SK-N-SH (cell line): ENCODE data around the gene MED29.

Experiments used
- EP300 ChIP-seq, 2 experiments: IDR thresholded peaks; 2 replicates each; pipeline versions ENCODE4 v1.4.0 to v1.6.1; 2012; ENCODE audit warnings: borderline replicate concordance in 1 of 2, low read depth in 1 of 2, low read length in 1 of 2
- EZH2phosphoT487 ChIP-seq: fragments of 200-600 bp; sonication (generic); IDR thresholded peaks from 2 replicates; pipeline ENCODE4 v1.6.1; 2017; ENCODE audit warnings: low read depth, mixed run types, mild to moderate bottlenecking, antibody characterized with exemption, moderate library complexity, borderline replicate concordance
- GATA2 ChIP-seq: sonication (generic); formaldehyde crosslinking; IDR thresholded peaks from 2 replicates; pipeline ENCODE4 v1.5.0; 2020; ENCODE audit warnings: mild to moderate bottlenecking, missing genetic modification reagents
- JUND ChIP-seq: IDR thresholded peaks from 2 replicates; pipeline ENCODE4 v1.4.0; 2012
- NRF1 ChIP-seq: IDR thresholded peaks from 2 replicates; pipeline ENCODE4 v1.6.1; 2012; ENCODE audit warnings: low read depth, mild to moderate bottlenecking, low read length
- POLR2AphosphoS5 ChIP-seq: IDR thresholded peaks from 2 replicates; pipeline ENCODE4 v1.6.1; 2012; ENCODE audit warnings: low read depth, low read length
- TAF1 ChIP-seq: IDR thresholded peaks from 2 replicates; pipeline ENCODE4 v1.6.1; 2012; ENCODE audit warnings: low read depth, mild to moderate bottlenecking, low read length, moderate library complexity, borderline replicate concordance
- TF ChIP-seq, protein P1 (sequence below): fragments of 150-350 bp; IDR thresholded peaks from 2 replicates; pipeline ENCODE4 v1.6.1; 2017; ENCODE audit warnings: antibody characterized with exemption, low read length, low read depth, borderline replicate concordance
- TF ChIP-seq, protein P2 (sequence below): fragments of 200-600 bp; sonication (generic); IDR thresholded peaks from 2 replicates; pipeline ENCODE4 v1.6.1; 2017; ENCODE audit warnings: antibody characterized with exemption, mild to moderate bottlenecking, moderate library complexity
- TF ChIP-seq, protein P3 (sequence below): IDR thresholded peaks from 2 replicates; pipeline ENCODE4 v1.4.0; 2012; ENCODE audit warnings: low read depth
- TF ChIP-seq, protein P4 (sequence below): IDR thresholded peaks from 2 replicates; pipeline ENCODE4 v1.6.1; 2012; ENCODE audit warnings: mild to moderate bottlenecking, low read depth, low read length, moderate library complexity
- TF ChIP-seq, protein P5 (sequence below): IDR thresholded peaks from 2 replicates; pipeline ENCODE4; 2012

DNA sequence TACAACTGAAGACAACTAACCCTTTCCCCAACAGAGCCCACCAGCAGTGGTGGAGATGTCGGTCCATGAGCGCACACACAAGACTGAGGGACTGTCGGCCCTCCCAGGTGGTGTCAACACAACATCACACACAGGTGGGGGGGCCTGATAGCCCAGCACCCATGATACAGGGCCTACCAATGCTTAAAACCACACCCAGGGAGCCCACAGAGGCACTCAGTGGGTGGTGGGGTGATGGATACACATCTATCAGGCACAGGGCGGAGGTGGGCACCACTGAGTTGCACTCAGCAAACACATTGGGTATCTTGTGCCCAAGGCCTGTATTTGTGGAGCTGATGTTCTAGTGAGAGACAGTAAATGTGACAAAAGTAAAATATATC is 8.5 kb downstream of the MED29 start:
- TF ChIP-seq EP300 (IDR thresholded peaks at IDR 0.05; ENCODE audit: borderline replicate concordance in 1 of 2, low read depth in 1 of 2, low read length in 1 of 2): no peak
- TF ChIP-seq EZH2phosphoT487: no peak
- no peak for TF ChIP-seq TAF1
- TF ChIP-seq, protein P1, sequence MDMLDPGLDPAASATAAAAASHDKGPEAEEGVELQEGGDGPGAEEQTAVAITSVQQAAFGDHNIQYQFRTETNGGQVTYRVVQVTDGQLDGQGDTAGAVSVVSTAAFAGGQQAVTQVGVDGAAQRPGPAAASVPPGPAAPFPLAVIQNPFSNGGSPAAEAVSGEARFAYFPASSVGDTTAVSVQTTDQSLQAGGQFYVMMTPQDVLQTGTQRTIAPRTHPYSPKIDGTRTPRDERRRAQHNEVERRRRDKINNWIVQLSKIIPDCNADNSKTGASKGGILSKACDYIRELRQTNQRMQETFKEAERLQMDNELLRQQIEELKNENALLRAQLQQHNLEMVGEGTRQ: no peak
- TF ChIP-seq, protein P2, sequence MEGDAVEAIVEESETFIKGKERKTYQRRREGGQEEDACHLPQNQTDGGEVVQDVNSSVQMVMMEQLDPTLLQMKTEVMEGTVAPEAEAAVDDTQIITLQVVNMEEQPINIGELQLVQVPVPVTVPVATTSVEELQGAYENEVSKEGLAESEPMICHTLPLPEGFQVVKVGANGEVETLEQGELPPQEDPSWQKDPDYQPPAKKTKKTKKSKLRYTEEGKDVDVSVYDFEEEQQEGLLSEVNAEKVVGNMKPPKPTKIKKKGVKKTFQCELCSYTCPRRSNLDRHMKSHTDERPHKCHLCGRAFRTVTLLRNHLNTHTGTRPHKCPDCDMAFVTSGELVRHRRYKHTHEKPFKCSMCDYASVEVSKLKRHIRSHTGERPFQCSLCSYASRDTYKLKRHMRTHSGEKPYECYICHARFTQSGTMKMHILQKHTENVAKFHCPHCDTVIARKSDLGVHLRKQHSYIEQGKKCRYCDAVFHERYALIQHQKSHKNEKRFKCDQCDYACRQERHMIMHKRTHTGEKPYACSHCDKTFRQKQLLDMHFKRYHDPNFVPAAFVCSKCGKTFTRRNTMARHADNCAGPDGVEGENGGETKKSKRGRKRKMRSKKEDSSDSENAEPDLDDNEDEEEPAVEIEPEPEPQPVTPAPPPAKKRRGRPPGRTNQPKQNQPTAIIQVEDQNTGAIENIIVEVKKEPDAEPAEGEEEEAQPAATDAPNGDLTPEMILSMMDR: no peak
- TF ChIP-seq, protein P3, sequence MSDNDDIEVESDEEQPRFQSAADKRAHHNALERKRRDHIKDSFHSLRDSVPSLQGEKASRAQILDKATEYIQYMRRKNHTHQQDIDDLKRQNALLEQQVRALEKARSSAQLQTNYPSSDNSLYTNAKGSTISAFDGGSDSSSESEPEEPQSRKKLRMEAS: no peak
- TF ChIP-seq NRF1: no peak
- no peak for TF ChIP-seq JUND
- TF ChIP-seq GATA2 (CRISPR knock-in tag): no peak
- no peak for TF ChIP-seq POLR2AphosphoS5
- TF ChIP-seq, protein P4, sequence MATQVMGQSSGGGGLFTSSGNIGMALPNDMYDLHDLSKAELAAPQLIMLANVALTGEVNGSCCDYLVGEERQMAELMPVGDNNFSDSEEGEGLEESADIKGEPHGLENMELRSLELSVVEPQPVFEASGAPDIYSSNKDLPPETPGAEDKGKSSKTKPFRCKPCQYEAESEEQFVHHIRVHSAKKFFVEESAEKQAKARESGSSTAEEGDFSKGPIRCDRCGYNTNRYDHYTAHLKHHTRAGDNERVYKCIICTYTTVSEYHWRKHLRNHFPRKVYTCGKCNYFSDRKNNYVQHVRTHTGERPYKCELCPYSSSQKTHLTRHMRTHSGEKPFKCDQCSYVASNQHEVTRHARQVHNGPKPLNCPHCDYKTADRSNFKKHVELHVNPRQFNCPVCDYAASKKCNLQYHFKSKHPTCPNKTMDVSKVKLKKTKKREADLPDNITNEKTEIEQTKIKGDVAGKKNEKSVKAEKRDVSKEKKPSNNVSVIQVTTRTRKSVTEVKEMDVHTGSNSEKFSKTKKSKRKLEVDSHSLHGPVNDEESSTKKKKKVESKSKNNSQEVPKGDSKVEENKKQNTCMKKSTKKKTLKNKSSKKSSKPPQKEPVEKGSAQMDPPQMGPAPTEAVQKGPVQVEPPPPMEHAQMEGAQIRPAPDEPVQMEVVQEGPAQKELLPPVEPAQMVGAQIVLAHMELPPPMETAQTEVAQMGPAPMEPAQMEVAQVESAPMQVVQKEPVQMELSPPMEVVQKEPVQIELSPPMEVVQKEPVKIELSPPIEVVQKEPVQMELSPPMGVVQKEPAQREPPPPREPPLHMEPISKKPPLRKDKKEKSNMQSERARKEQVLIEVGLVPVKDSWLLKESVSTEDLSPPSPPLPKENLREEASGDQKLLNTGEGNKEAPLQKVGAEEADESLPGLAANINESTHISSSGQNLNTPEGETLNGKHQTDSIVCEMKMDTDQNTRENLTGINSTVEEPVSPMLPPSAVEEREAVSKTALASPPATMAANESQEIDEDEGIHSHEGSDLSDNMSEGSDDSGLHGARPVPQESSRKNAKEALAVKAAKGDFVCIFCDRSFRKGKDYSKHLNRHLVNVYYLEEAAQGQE: no peak
- TF ChIP-seq, protein P5, sequence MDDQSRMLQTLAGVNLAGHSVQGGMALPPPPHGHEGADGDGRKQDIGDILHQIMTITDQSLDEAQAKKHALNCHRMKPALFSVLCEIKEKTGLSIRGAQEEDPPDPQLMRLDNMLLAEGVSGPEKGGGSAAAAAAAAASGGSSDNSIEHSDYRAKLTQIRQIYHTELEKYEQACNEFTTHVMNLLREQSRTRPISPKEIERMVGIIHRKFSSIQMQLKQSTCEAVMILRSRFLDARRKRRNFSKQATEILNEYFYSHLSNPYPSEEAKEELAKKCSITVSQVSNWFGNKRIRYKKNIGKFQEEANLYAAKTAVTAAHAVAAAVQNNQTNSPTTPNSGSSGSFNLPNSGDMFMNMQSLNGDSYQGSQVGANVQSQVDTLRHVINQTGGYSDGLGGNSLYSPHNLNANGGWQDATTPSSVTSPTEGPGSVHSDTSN: no peak
